Measurements from ENCODE around the gene SMIM20.

DNA sequence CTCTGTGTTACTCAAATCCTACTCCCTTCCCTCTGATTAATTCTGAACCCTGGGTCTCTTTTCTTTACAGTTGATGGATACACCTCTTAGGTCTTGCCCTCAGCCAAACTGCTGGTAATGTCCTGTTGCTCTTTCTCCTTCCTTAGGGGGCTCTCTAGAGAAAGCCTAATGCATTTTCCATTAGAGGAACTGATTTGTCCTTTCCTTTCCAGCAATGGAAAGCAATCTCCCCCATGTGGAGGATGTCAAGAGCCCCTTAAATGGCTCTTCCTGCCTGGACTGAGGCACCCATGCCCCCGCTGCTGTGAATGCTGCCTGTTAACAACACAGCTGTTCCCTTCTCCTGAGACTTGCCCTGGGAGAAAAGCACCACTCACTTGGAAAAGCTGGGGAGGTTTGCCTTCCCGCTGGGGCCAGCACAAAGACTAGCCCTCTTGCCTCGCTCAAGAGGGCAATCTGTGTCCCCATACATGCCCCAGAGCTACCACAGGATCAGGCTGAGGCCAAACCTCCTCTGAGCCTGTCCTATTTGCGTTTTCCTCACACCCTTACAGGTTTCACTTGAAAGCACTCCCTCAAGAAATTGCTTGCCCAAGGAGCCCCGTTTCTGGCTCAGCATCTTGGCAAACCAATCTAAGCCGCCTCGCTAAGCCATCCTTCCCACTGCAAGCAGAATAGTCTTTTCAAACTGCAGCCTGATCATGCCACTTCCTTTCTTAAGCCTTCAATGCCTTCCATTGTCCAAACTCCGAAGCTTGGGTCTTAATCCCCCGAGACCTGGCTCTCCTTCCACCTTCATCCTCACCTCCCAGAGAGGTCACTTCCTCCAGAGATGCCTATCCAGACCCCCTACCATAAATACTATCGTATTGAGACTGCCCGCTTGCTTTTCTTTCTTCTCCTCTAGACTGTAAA is 23.2 kb upstream of the SMIM20 start:
- no peak for TF ChIP-seq GATA2 (IDR thresholded peaks at IDR 0.05; ENCODE audit: low read depth, low read length)
- no peak for TF ChIP-seq GATA3 (IDR thresholded peaks at IDR 0.05; ENCODE audit: low read depth, low read length)

All from SH-SY5Y (cell line).